Measurements from ENCODE around the gene MZT2A. TPM values are rescaled to one million over a fixed set of nuclear protein-coding genes. Genes with fewer than 3 reads are reported as not detected.
"Not testable (repeated sequence)": the region's sequence is repeated elsewhere in the genome, so short reads cannot be mapped to it uniquely, and the experiment has no call there.

MZT2A gene
- polyA plus RNA-seq, 1 donor from 2014 or later: 146 TPM

- Histone ChIP-seq H3K27me3 (ENCODE audit: insufficient read depth, low read depth, low read length) (no peaks in the 10 kb centered on the region), H3K27ac (ENCODE audit: low read length) (no peak overlapping the region), H3K4me3 (ENCODE audit: low read length) (no peak overlapping the region), H4K20me1 (ENCODE audit: insufficient read depth) (no peaks in the 10 kb centered on the region), H3F3A (ENCODE audit: insufficient read depth, low read length, poor library complexity, severe bottlenecking) (no peaks in the 10 kb centered on the region), H3K9me2 (ENCODE audit: insufficient read depth, low read length) (no peaks in the 10 kb centered on the region), H3K9me3 (ENCODE audit: low read length) (no peaks in the 10 kb centered on the region), H3K4me2 (ENCODE audit: low read length) (no peak overlapping the region), H2AFZ (ENCODE audit: low read depth, low read length) (no peak overlapping the region), H3K79me2 (replicated peaks; ENCODE audit: insufficient read depth, low read length) (no peaks in the 10 kb centered on the region), H3K9ac (ENCODE audit: low read length) (no peak overlapping the region), H3K36me3 (ENCODE audit: insufficient read depth, low read length) (no peaks in the 10 kb centered on the region)
- no peak for TF ChIP-seq POLR2AphosphoS5 (IDR thresholded peaks at IDR 0.05)
- TF ChIP-seq TAF1 (IDR thresholded peaks at IDR 0.05; ENCODE audit: low read depth): no peak
- TF ChIP-seq SMC3 (conservative IDR thresholded peaks at IDR 0.05; ENCODE audit: poor library complexity): no peak
- TF ChIP-seq RAD21 (conservative IDR thresholded peaks at IDR 0.05): no peak
- no peak for TF ChIP-seq MXI1 (conservative IDR thresholded peaks at IDR 0.05; ENCODE audit: poor library complexity, severe bottlenecking)
Measured at GRCh38 chr2:131516011-131516410, 23.8 kb upstream of the MZT2A start.

DNA sequence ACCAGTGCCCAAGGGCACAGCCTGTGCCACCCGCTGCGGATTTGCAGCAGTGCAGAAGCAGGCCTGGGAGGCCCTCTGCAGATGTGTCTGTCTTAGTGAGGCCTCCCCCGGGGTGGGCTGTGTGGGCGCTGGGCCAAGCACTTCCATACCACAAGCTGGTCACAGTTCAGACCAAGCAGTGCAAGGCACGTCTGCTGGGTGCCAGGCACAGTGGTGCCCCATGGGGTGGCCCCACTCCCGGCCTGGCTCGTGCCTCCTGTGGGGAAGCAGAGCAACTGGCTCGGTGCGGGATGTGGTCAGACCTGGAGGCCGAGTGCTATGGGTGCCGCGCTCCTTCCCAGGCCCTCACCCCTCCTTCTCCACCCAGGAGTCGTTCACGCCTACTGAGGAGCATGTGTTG lies 23.0 kb upstream of the MZT2A start:
- not testable (repeated sequence) for H3K36me3 ChIP-seq (ENCODE audit: insufficient read depth, low read length); H3K4me3 ChIP-seq (ENCODE audit: low read length); H3K79me2 ChIP-seq (replicated peaks; ENCODE audit: insufficient read depth, low read length); H3F3A ChIP-seq (ENCODE audit: insufficient read depth, low read length, poor library complexity, severe bottlenecking); H4K20me1 ChIP-seq (ENCODE audit: insufficient read depth); H3K4me2 ChIP-seq (ENCODE audit: low read length); H3K9me2 ChIP-seq (ENCODE audit: insufficient read depth, low read length); H2AFZ ChIP-seq (ENCODE audit: low read depth, low read length); H3K9me3 ChIP-seq (ENCODE audit: low read length); H3K9ac ChIP-seq (ENCODE audit: low read length); H3K27ac ChIP-seq (ENCODE audit: low read length); H3K27me3 ChIP-seq (ENCODE audit: insufficient read depth, low read depth, low read length)

- not testable (repeated sequence) for H3K27me3 ChIP-seq (ENCODE audit: insufficient read depth, low read depth, low read length); H3K79me2 ChIP-seq (replicated peaks; ENCODE audit: insufficient read depth, low read length); H3K9me2 ChIP-seq (ENCODE audit: insufficient read depth, low read length); H4K20me1 ChIP-seq (ENCODE audit: insufficient read depth); H3K9ac ChIP-seq (ENCODE audit: low read length); H3K4me2 ChIP-seq (ENCODE audit: low read length); H2AFZ ChIP-seq (ENCODE audit: low read depth, low read length); H3K27ac ChIP-seq (ENCODE audit: low read length); H3K9me3 ChIP-seq (ENCODE audit: low read length); H3K36me3 ChIP-seq (ENCODE audit: insufficient read depth, low read length); H3F3A ChIP-seq (ENCODE audit: insufficient read depth, low read length, poor library complexity, severe bottlenecking); H3K4me3 ChIP-seq (ENCODE audit: low read length)
Measured at GRCh38 chr2:131514408-131515166, 22.4 kb upstream of the MZT2A start.

DNA sequence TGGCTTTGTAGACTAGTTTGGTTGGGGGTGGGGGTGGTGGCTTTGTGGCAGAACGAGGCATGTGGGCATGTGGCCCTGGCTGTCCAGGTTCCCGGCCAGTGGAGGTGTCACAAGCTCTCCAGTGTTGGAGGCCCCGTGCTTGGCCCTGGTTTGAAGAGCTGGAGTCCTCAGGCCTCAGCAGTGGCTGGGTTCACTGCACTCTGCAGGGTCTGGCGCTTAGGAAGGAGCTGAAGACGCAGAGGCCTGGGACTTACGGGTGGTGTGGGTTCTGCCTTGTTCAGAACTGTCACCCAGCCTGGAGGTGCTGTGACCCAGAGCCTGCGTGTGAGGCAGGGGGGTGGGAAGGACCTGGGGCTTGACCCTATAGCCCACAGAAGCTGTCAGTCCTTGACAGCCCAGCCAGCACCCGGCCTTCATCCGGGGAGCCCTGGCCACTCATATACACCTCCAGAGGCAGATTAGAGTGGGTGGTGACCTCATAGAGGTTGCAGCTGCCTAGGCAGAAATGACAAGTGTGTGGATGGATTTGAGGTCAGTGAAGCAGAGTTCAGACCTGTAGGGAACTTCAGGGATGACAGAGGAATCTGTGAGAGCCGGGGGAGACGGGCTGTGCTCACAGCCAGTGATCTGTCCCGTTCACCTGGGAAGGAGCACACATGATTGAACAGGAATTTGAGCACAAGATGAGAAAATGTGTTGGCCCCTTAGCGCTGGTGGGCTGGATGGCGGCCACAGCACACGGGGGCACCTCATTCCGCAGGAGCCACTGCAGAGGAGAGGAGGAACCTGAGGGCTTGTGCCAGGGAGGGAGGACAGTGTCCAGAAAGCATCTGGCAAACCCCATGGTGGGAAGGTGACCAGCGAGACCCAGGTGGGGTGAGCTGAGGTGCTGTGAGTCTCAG lies 20.0 kb upstream of the MZT2A start:
- not testable (repeated sequence) for H3K9ac ChIP-seq (ENCODE audit: low read length); H3K27me3 ChIP-seq (ENCODE audit: insufficient read depth, low read depth, low read length); H3K4me2 ChIP-seq (ENCODE audit: low read length); H3F3A ChIP-seq (ENCODE audit: insufficient read depth, low read length, poor library complexity, severe bottlenecking); H2AFZ ChIP-seq (ENCODE audit: low read depth, low read length); H3K79me2 ChIP-seq (replicated peaks; ENCODE audit: insufficient read depth, low read length); H3K4me3 ChIP-seq (ENCODE audit: low read length); H4K20me1 ChIP-seq (ENCODE audit: insufficient read depth); H3K27ac ChIP-seq (ENCODE audit: low read length); H3K9me2 ChIP-seq (ENCODE audit: insufficient read depth, low read length); H3K9me3 ChIP-seq (ENCODE audit: low read length); H3K36me3 ChIP-seq (ENCODE audit: insufficient read depth, low read length)

DNA sequence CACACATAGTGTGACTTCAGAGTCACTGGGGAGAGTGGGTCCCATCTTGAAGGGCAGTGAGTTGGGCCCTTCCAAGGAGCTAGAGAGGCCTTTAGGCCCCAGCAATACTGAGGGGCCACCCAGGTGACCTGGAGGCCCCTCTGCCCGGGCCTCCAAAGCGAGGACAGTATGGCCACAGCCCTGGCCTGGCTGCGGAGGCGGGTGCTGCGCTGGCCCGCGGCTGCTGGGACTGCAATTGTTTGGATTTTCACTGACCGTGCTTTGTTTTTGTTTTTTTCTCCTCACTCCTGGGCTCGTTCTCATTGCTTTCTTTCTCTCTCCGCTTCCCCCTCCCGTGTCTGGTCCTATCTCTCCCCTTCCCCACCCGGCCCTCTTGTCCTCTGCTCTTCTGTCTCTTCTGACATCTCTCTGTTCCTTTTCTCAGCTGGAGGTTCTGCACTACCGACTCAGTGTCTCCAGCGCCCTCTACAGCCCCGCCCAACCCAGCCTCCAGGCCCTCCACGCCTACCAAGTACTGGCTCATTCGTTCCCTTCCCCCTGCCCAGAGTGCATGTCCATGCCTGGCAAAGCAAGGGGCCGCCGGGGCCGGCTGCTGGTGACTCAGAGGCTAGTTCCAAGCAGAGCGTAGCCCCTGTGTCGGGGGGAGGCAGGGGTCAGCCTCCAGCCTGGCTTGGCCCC lies 19.2 kb upstream of the MZT2A start:
- not testable (repeated sequence) for H3K9me2 ChIP-seq (ENCODE audit: insufficient read depth, low read length); H3K4me3 ChIP-seq (ENCODE audit: low read length); H3K9ac ChIP-seq (ENCODE audit: low read length); H3K79me2 ChIP-seq (replicated peaks; ENCODE audit: insufficient read depth, low read length); H3K4me2 ChIP-seq (ENCODE audit: low read length); H2AFZ ChIP-seq (ENCODE audit: low read depth, low read length); H4K20me1 ChIP-seq (ENCODE audit: insufficient read depth); H3K27me3 ChIP-seq (ENCODE audit: insufficient read depth, low read depth, low read length); H3K9me3 ChIP-seq (ENCODE audit: low read length); H3K36me3 ChIP-seq (ENCODE audit: insufficient read depth, low read length); H3F3A ChIP-seq (ENCODE audit: insufficient read depth, low read length, poor library complexity, severe bottlenecking); H3K27ac ChIP-seq (ENCODE audit: low read length)
